IPS-15b (cell line): Measurements from ENCODE around the gene ARHGEF40.

Experiments used
- H3K27me3 ChIP-seq: one replicate; pipeline ENCODE4 v1.6.1; 2013; ENCODE audit warnings: low read length; ENCODE audit not compliant: control insufficient read depth, insufficient read depth
- H3K36me3 ChIP-seq: one replicate; pipeline ENCODE4 v1.6.1; 2013; ENCODE audit warnings: low read length; ENCODE audit not compliant: control insufficient read depth, insufficient read depth
- H3K4me1 ChIP-seq: one replicate; pipeline ENCODE4 v1.6.1; 2013; ENCODE audit warnings: mild to moderate bottlenecking, low read length; ENCODE audit not compliant: control insufficient read depth, insufficient read depth
- H3K4me3 ChIP-seq: one replicate; pipeline ENCODE4 v1.5.1; 2013; ENCODE audit warnings: low read depth, low read length
- H3K9ac ChIP-seq: one replicate; pipeline ENCODE4 v1.6.1; 2013; ENCODE audit warnings: low read depth, mild to moderate bottlenecking, low read length
- H3K9me3 ChIP-seq: one replicate; pipeline ENCODE4 v1.6.1; 2013; ENCODE audit warnings: mild to moderate bottlenecking, low read length; ENCODE audit not compliant: control insufficient read depth, insufficient read depth

ARHGEF40 gene

DNA sequence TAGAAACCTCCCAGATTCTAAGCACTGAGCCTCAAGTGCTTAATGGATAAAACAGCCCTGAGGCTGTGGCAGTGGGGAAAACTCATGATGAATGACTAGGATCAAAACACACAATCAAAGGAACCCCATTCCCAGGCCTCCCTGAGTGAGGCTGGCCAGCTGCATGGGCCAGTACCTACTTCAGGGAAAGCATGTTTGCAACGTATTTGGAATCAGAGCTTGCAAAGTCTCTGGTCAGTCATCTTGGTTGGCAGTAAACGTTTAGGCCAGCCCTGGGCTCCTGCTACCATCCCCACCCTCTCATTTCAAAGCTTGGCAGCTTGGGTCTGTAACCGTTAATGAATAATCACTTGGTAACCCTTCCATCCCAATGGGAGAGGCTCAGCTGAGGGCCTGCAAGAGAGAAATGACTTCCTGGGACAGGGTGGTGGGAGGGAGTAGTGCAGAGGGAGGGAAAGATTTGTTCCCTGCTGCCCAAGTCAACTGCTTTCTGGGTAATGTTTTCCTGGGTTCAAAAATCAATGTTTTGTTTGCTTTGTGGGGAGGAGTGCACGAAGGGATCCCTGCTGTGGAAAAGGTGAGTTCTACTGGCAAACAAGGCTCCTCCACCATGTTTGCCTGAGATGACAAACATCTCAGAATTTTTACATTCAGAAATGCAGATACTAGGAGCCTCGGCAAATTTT lies 14.5 kb upstream of the ARHGEF40 start:
- H3K4me3 ChIP-seq: no peak overlapping the region
- H3K27me3 ChIP-seq: peaks cover 3% of the 10 kb centered on the region
- H3K4me1 ChIP-seq: no peaks in the 10 kb centered on the region
- H3K36me3 ChIP-seq: no peaks in the 10 kb centered on the region
- H3K9ac ChIP-seq: no peak overlapping the region
- no peaks in the 10 kb centered on the region for H3K9me3 ChIP-seq

DNA sequence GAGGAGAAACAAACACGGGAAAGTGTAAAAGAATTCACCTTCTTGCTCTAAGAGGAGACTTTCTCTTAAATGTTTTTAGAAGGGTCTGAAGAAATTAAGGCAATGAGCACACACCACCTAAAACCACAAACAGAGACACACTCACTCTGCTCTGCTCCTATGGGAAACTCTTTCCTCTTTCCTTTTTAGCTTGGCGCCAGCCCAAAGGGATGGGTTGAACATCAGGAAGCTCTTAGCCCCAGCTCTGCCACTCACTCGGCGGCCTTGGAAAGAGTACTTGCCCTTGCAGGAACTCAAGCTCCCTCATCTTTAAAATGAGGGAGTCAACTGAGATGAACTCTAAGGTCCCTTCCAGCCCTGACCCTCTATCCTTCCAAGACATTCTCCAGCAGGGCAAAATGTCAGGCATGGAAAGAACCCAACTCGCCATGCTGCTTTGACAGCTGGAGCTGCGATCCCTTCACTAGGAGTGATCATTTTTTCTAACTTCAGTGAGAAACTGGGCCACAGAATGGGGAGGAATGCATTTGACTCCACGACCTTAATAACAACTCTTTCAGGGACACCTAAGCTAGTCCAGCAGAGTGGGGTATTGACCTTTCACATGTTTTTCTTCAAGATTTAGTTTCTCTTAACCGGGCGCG lies 13.5 kb upstream of the ARHGEF40 start:
- Histone ChIP-seq H3K4me1 (no peaks in the 10 kb centered on the region), H3K36me3 (no peaks in the 10 kb centered on the region), H3K9ac (no peak overlapping the region), H3K9me3 (no peaks in the 10 kb centered on the region), H3K4me3 (no peak overlapping the region), H3K27me3 (peaks cover 3% of the 10 kb centered on the region)

DNA sequence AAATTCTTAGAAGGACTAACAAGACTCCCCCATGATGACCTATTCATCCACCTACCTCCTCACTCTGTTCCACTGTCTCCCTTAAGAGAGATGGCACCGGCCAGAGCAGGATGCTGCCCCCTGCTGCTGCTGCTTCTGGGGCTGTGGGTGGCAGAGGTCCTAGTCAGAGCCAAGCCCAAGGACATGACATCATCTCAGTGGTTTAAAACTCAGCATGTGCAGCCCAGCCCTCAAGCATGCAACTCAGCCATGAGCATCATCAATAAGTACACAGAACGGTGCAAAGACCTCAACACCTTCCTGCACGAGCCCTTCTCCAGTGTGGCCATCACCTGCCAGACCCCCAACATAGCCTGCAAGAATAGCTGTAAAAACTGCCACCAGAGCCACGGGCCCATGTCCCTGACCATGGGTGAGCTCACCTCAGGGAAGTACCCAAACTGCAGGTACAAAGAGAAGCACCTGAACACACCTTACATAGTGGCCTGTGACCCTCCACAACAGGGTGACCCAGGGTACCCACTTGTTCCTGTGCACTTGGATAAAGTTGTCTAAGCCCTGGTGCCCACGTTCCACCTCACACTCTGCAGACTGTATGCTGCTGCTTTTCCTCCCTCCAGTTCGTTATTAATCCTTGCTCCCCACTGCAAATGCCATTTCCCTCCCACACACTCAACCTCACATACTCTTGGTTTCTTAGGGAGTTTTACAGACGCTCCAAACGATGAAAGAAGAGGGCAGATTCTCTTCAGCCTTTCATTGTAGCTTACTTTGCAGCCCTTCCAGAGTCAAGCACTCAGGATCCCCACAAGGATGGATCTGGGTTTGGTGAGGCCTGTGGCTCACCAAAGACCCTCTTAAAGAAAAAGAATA lies 12.1 kb upstream of the ARHGEF40 start, which contains the start of gene RNASE8:
TSS of gene RNASE8 (plus strand) at position 20 of the 873 bp plus-strand sequence. CDS start at position 91, 71 bp downstream.
- Histone ChIP-seq H3K4me1 (no peaks in the 10 kb centered on the region), H3K9ac (no peak within 1 kb of the TSS), H3K36me3 (no peaks in the 10 kb centered on the region), H3K9me3 (no peaks in the 10 kb centered on the region), H3K27me3 (peaks cover 3% of the 10 kb centered on the region), H3K4me3 (no peak within 1 kb of the TSS)

DNA sequence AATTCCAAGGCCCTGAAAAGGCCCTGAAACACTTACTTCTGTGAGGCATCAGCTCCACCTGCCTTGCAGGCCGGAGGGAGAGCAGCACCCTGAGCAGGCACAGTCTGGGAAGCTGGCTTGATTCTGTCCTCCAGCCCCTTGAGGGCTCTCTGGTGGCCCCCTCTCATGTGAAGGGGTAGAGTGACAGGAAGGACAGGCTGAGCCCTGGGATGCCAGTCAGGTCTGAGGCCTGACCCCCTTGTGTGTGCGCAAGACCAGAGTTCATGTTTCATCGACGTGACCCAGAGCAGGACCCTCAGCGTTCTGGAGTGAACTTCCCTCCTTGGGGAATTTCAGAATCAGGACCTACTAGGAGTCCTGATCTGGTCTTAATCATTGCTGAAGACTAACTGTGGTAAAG lies 11.2 kb upstream of the ARHGEF40 start:
- Histone ChIP-seq H3K27me3 (peaks cover 3% of the 10 kb centered on the region), H3K36me3 (no peaks in the 10 kb centered on the region), H3K9ac (no peak overlapping the region), H3K4me3 (no peak overlapping the region), H3K9me3 (no peaks in the 10 kb centered on the region), H3K4me1 (no peaks in the 10 kb centered on the region)

DNA sequence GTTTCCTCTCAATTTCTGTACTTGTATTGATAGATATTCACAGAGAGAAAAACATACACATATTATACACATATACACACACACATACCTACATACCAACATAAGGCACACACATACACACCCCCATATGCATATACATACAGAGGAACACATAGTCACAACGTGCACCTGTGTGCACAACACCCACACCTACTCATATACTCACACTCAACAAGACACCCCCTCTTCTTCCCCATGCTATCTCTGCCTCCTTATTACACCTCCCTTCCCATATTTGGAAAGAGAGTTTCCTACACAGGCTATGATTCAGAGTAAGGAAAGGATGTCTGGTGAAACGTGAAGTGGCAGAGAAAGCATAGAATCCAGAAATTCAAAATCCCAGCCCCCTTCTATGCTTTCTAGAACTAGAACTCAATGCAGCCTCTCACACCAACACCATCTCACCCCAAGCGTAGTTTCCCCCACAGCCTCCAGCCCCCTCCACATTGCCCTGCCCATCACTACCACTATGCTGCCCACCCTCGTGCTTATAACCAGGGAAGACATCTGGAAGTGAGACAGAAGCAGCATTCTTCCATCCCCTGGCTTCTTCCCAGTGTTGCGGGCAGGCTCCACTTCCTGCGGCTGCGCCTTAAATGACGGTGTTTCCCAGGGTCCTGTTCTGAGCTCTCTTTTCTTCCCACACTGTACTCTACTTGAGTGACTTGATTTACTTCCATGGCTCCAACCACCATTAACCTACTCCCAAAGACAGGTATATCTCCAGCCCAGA lies 10.1 kb upstream of the ARHGEF40 start:
- Histone ChIP-seq H3K27me3 (peaks cover 3% of the 10 kb centered on the region), H3K4me1 (no peaks in the 10 kb centered on the region), H3K36me3 (no peaks in the 10 kb centered on the region), H3K9me3 (no peaks in the 10 kb centered on the region), H3K9ac (no peak overlapping the region), H3K4me3 (no peak overlapping the region)

DNA sequence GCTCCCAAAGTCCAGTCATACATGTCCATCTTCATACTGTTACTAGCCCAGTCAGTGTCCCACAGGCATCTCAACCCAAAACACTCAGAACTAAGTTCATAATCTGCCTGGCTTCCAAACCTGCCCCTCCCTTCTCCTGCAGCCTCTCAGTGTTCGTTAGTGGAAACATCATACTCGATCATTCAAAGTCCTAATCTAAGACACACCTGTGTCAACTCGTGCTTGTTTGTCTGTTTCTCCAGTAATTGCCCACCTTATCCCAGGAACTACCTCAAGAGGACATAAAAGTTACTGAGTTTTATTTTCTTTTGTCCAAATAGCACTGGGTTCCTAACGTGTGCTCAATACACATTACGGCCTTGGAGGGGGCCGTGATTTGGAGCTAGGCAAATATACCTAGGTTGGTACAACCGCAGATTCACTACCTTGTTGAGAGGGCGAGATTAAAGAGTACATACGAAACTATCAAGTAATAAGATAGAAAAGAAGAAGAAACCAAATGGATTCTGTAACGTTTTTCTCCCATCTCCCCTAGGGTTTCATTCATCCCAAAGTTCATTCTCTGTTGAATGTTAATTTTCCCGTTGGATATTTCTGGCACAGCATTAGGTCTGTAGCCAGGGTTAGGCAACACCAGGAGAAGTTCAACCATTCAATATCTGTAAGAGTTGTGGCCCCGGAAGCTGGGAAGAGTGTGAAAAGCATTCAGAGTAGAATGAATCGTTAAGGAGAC lies 9.3 kb upstream of the ARHGEF40 start:
- Histone ChIP-seq H3K9ac (no peak overlapping the region), H3K9me3 (no peaks in the 10 kb centered on the region), H3K36me3 (no peaks in the 10 kb centered on the region), H3K27me3 (peaks cover 3% of the 10 kb centered on the region), H3K4me3 (no peak overlapping the region), H3K4me1 (no peaks in the 10 kb centered on the region)

DNA sequence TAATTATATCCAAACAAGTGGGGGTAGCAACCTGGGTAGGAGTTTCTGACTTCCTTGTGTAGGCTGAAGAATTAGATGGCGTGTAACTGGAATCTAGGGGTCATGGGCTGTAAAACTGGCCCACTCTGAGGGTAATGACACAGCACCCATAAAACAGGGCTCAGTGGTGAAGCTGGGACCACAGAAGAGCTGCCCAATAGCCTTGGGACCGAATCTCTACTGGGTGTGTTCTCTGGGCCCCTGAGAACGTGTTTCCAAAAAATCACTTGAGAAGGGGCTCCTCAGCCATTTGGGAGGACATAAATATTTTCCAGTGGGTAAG lies 8.8 kb upstream of the ARHGEF40 start:
- no peaks in the 10 kb centered on the region for H3K9me3 ChIP-seq
- H3K4me1 ChIP-seq: no peaks in the 10 kb centered on the region
- H3K36me3 ChIP-seq: no peaks in the 10 kb centered on the region
- peaks cover 5% of the 10 kb centered on the region for H3K27me3 ChIP-seq
- no peak overlapping the region for H3K4me3 ChIP-seq
- no peak overlapping the region for H3K9ac ChIP-seq

DNA sequence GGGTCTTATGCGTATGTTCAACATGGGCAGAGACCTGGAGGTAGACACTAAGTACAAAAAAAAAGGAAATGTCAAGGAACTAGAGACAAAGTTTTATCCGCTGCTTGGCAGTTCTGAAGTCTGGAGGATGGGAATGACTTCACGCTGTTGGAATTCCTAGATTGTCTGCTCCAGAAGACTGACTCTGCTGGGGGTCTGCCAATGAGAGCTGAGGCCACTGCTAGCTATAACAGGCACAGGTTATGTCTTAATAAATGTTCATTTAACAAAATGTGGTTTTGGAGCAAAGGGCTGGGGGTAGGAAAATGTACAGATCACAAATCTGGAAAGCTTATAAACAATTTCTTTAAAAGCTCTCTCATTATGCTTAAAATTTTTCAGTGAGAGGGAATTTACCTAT lies 6.6 kb upstream of the ARHGEF40 start:
- H3K4me3 ChIP-seq: no peak overlapping the region
- H3K4me1 ChIP-seq: no peaks in the 10 kb centered on the region
- no peaks in the 10 kb centered on the region for H3K9me3 ChIP-seq
- H3K36me3 ChIP-seq: no peaks in the 10 kb centered on the region
- H3K27me3 ChIP-seq: peaks cover 18% of the 10 kb centered on the region
- H3K9ac ChIP-seq: no peak overlapping the region

DNA sequence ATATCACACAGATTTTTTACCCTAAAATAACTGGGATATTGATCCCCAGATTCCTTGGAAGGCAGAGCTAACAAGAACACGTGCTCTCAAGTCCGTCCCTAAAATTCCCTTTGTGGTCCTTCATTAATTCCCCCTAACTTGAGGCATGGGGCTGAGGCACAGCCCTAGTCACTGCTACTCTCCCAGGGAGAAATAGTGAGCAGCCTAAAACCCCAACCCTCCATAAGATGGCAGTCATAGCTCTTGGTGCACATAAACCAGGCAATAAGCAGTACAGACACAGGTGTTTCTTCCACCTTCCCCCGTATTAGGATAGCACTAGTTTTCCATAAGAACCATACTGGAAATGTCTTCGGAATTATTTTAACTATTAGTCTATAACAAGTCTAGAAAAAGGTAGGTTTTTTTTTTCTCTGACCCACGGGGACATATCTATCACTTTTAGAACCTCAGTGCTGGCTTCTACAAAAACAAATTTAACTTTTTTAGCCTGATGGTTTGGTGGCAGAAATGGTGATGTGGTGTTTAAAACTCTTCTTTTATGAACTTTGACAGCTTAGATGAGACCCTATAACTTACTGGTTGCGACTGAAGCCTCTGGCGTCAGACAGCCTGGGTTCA lies 3.1 kb upstream of the ARHGEF40 start:
- no peak overlapping the region for H3K9ac ChIP-seq
- H3K4me1 ChIP-seq: peaks cover 2% of the 10 kb centered on the region
- peaks cover 25% of the 10 kb centered on the region for H3K27me3 ChIP-seq
- no peaks in the 10 kb centered on the region for H3K36me3 ChIP-seq
- H3K4me3 ChIP-seq: no peak overlapping the region
- H3K9me3 ChIP-seq: no peaks in the 10 kb centered on the region

DNA sequence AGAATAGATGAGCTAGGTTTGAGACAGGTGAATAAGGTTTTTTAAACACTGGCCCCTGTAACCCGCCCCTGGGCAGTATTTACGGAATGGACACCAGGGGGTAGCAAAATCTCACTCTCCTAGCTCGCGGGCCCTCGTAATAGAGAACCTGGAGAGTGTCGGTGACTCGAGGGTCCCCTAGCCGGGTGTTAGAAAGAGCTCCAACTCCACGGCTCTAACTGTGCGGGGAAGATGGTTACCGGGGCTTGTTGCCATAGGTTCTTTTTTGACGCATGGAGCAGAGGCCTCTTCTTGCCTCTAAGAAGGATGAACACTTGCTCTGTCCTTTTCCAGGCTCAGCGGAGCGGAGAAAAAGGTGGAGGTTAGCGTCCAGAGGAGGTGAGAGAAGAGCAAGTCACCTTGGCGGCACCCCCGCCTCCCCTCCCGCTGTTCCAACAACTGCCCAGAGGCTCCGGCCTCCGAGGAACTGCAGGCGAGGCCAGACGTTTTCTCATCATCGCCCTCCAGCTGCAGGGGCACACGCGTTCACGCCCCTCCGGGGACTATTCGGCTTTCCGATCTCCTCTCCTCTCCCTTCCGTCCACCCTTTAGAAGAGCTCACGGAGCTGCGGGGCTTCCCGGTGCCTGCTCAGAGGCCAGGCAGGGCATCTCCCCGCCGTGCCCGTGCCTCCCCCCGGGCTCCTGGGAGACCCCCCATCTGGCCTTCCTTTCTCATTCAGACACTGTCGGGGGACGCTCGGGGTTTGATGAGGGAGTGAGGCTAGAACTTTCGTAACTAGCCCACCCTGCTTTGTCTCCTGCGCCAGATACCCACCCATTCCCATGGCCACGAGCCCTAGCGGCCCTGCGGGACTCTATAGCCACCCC lies 1.4 kb upstream of the ARHGEF40 start:
- peaks cover 39% of the 10 kb centered on the region for H3K27me3 ChIP-seq
- peak overlapping the region; percentile 60 for H3K9ac ChIP-seq

More for the DNA sequence above, 1.4 kb upstream of the ARHGEF40 start:
- peak overlapping the region; percentile 84 for H3K4me3 ChIP-seq
- H3K9me3 ChIP-seq: no peaks in the 10 kb centered on the region
- no peaks in the 10 kb centered on the region for H3K36me3 ChIP-seq
- H3K4me1 ChIP-seq: peaks cover 8% of the 10 kb centered on the region
